K562 (cell line): Measurements from ENCODE around the gene RPL19. TPM values are rescaled to one million over a fixed set of nuclear protein-coding genes. Genes with fewer than 3 reads are reported as not detected.

ENCODE experiments used
- CREBBP ChIP-seq: IDR thresholded peaks from one replicate; pipeline ENCODE4 v1.6.1; 2012; ENCODE audit warnings: low read depth, mild to moderate bottlenecking, control low read depth, inconsistent platforms, low read length
- ESRRA ChIP-seq: fragments of 450-650 bp; IDR thresholded peaks from 2 replicates; pipeline ENCODE4 v1.6.1; 2014; ENCODE audit warnings: low read depth, mild to moderate bottlenecking, moderate library complexity, borderline replicate concordance
- FOSL1 ChIP-seq: fragments of 200-800 bp; sonication (Bioruptor generic); conservative IDR thresholded peaks from 2 replicates; pipeline ENCODE4 v1.6.1; 2016; ENCODE audit warnings: missing genetic modification characterization, missing compliant biosample characterization
- KLF10 ChIP-seq: fragments of 250-450 bp; sonication (Bioruptor Pico); IDR thresholded peaks from 2 replicates; pipeline ENCODE4 v1.6.1; 2021; ENCODE audit warnings: matching md5 sums
- MAFK ChIP-seq: IDR thresholded peaks from 2 replicates; pipeline ENCODE4 v1.6.1; 2011; ENCODE audit warnings: low read length, improper control_type of control experiment
- RFX1 ChIP-seq: fragments of 450-650 bp; IDR thresholded peaks from 2 replicates; pipeline ENCODE4 v1.6.1; 2016; ENCODE audit warnings: mild to moderate bottlenecking, moderate library complexity
- RFX5 ChIP-seq: IDR thresholded peaks from 2 replicates; pipeline ENCODE4 v1.6.1; 2011; ENCODE audit warnings: low read depth, mild to moderate bottlenecking, improper control_type of control experiment, low read length
- SMAD4 ChIP-seq: fragments of 250-450 bp; sonication (Bioruptor Pico); conservative IDR thresholded peaks from 2 replicates; pipeline ENCODE4 v1.8.0; 2021; ENCODE audit warnings: inconsistent platforms, mild to moderate bottlenecking, moderate library complexity
- TCFL5 ChIP-seq: fragments of 250-450 bp; sonication (Bioruptor Pico); conservative IDR thresholded peaks from 2 replicates; pipeline ENCODE4 v1.6.1; 2021; ENCODE audit warnings: mild to moderate bottlenecking, moderate library complexity, matching md5 sums
- polyA plus RNA-seq, 8 experiments: library from polyadenylated mRNA; depleted of rRNA in 4 of 8; stranded (reverse) in 5 of 8; unstranded in 3 of 8; fragments of >200 nt; fragmentation: Nextera tagmentation in 2 of 8; fragmentation: Illumina TruSeq in 1 of 8; extraction: Ambion mirVana in 2 of 8; extraction: Trizol in 1 of 8; gene quantifications; 2 replicates each; pipeline versions ENCODE4 v1.2.1 to v1.2.3, GENCODE V29; 2011 to 2014; ENCODE audit warnings: inconsistent platforms in 1 of 8, missing spikeins in 1 of 8
- total RNA-seq, 7 experiments: library from RNA; depleted of rRNA in 6 of 7; stranded (reverse); fragments of >200 nt in 6 of 7; fragmentation: Illumina TruSeq in 2 of 7; extraction: Trizol in 2 of 7; gene quantifications; 2 replicates each; pipeline versions ENCODE4 v1.2.1 to v1.2.3, GENCODE V29; 2011 to 2021; ENCODE audit warnings: low replicate concordance in 1 of 7
- TF ChIP-seq, protein P1 (sequence below): sonication (generic); formaldehyde crosslinking; IDR thresholded peaks from 2 replicates; pipeline ENCODE4 v1.8.0; 2022; ENCODE audit warnings: mild to moderate bottlenecking, missing genetic modification reagents
- TF ChIP-seq, protein P2 (sequence below): sonication (generic); formaldehyde crosslinking; IDR thresholded peaks from 2 replicates; pipeline ENCODE4 v1.8.1; 2023; ENCODE audit warnings: mild to moderate bottlenecking, missing genetic modification reagents
- TF ChIP-seq, protein P3 (sequence below), 2 experiments: fragments of 150-350 bp in 1 of 2; IDR thresholded peaks; 2 replicates each; pipeline ENCODE4 v1.6.1; 2012 to 2016; ENCODE audit warnings: low read depth in 2 of 2, low read length in 2 of 2, mild to moderate bottlenecking in 1 of 2, moderate library complexity in 1 of 2

RPL19 gene
- total and polyA plus RNA-seq, 9 of the 15 experiments (the other 6 are each of a cell fraction or from before 2014, with no cell fraction given), result 2,263 to 4,614 (median 3,727) TPM

DNA sequence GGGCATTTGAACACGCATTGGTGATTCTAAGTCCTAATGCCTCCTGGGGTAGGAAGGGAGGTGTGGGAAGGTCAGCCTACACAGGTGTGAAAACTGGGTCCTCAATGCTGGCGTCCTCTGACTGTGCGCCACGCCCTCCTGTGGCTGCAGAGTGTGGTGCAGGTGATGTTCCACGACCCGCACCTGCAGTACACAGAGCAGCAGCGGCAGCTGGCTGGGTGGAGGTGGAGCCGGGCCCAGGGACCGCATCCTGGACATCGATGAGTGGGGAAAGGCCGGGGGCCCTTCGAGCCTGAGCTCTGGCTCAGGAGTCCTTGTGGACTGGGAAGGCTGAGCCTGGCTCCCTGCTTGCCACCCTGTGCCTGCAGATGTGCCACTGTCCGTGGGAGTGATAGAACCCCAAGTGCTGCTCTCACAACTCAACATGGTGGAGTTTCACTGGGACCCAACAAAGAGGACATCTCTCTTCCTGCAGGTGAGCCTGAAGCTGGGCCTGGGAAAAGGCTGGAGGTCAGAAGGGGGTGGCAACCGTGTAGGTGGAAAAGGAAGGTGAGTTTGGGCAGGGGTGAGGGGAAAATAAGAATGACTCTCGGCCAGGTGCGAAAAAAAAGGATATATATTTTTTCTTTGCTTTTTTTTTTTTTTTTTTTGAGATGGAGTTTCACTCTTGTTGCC, 39.7 kb downstream of the RPL19 start (continued):
- TF ChIP-seq, protein P1, sequence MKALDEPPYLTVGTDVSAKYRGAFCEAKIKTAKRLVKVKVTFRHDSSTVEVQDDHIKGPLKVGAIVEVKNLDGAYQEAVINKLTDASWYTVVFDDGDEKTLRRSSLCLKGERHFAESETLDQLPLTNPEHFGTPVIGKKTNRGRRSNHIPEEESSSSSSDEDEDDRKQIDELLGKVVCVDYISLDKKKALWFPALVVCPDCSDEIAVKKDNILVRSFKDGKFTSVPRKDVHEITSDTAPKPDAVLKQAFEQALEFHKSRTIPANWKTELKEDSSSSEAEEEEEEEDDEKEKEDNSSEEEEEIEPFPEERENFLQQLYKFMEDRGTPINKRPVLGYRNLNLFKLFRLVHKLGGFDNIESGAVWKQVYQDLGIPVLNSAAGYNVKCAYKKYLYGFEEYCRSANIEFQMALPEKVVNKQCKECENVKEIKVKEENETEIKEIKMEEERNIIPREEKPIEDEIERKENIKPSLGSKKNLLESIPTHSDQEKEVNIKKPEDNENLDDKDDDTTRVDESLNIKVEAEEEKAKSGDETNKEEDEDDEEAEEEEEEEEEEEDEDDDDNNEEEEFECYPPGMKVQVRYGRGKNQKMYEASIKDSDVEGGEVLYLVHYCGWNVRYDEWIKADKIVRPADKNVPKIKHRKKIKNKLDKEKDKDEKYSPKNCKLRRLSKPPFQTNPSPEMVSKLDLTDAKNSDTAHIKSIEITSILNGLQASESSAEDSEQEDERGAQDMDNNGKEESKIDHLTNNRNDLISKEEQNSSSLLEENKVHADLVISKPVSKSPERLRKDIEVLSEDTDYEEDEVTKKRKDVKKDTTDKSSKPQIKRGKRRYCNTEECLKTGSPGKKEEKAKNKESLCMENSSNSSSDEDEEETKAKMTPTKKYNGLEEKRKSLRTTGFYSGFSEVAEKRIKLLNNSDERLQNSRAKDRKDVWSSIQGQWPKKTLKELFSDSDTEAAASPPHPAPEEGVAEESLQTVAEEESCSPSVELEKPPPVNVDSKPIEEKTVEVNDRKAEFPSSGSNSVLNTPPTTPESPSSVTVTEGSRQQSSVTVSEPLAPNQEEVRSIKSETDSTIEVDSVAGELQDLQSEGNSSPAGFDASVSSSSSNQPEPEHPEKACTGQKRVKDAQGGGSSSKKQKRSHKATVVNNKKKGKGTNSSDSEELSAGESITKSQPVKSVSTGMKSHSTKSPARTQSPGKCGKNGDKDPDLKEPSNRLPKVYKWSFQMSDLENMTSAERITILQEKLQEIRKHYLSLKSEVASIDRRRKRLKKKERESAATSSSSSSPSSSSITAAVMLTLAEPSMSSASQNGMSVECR (CRISPR knock-in tag), result no peak
- TF ChIP-seq RFX5, result no peak
- TF ChIP-seq MAFK, result no peak
- no peak for TF ChIP-seq SMAD4 (CRISPR knock-in tag)
- no peak for TF ChIP-seq RFX1
- no peak for TF ChIP-seq ESRRA
- TF ChIP-seq, protein P2, sequence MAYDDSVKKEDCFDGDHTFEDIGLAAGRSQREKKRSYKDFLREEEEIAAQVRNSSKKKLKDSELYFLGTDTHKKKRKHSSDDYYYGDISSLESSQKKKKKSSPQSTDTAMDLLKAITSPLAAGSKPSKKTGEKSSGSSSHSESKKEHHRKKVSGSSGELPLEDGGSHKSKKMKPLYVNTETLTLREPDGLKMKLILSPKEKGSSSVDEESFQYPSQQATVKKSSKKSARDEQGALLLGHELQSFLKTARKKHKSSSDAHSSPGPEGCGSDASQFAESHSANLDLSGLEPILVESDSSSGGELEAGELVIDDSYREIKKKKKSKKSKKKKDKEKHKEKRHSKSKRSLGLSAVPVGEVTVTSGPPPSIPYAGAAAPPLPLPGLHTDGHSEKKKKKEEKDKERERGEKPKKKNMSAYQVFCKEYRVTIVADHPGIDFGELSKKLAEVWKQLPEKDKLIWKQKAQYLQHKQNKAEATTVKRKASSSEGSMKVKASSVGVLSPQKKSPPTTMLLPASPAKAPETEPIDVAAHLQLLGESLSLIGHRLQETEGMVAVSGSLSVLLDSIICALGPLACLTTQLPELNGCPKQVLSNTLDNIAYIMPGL (CRISPR knock-in tag), result no peak
- TF ChIP-seq, protein P3, sequence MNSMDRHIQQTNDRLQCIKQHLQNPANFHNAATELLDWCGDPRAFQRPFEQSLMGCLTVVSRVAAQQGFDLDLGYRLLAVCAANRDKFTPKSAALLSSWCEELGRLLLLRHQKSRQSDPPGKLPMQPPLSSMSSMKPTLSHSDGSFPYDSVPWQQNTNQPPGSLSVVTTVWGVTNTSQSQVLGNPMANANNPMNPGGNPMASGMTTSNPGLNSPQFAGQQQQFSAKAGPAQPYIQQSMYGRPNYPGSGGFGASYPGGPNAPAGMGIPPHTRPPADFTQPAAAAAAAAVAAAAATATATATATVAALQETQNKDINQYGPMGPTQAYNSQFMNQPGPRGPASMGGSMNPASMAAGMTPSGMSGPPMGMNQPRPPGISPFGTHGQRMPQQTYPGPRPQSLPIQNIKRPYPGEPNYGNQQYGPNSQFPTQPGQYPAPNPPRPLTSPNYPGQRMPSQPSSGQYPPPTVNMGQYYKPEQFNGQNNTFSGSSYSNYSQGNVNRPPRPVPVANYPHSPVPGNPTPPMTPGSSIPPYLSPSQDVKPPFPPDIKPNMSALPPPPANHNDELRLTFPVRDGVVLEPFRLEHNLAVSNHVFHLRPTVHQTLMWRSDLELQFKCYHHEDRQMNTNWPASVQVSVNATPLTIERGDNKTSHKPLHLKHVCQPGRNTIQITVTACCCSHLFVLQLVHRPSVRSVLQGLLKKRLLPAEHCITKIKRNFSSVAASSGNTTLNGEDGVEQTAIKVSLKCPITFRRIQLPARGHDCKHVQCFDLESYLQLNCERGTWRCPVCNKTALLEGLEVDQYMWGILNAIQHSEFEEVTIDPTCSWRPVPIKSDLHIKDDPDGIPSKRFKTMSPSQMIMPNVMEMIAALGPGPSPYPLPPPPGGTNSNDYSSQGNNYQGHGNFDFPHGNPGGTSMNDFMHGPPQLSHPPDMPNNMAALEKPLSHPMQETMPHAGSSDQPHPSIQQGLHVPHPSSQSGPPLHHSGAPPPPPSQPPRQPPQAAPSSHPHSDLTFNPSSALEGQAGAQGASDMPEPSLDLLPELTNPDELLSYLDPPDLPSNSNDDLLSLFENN (IDR thresholded peaks at IDR 0.05; ENCODE audit: low read depth in 2 of 2, low read length in 2 of 2), result no peak
- TF ChIP-seq CREBBP, result no peak
- TF ChIP-seq FOSL1, result no peak
- no peak for TF ChIP-seq KLF10 (CRISPR knock-in tag)
- TF ChIP-seq TCFL5 (CRISPR knock-in tag), result no peak
